Stimulated activated CD4-positive, alpha-beta T cell treated with anti-CD3 and anti-CD28 coated beads, Interleukin-12 subunit alpha, Interleukin-12 subunit beta, amount 100 ng/mL, for 24 hours (primary cell): ENCODE data around the gene EMX1.
A peak's percentile ranks its signal among the peaks of the same experiment; 100 is the strongest.
"Not testable (repeated sequence)": the region's sequence is repeated elsewhere in the genome, so short reads cannot be mapped to it uniquely, and the experiment has no call there.

Source experiments
- DNase-seq, 2 experiments: peaks; one replicate each; pipeline ENCODE4 v3.0.0-alpha.2; 2020; ENCODE audit warnings: low read depth in 2 of 2

Gene EMX1

DNA sequence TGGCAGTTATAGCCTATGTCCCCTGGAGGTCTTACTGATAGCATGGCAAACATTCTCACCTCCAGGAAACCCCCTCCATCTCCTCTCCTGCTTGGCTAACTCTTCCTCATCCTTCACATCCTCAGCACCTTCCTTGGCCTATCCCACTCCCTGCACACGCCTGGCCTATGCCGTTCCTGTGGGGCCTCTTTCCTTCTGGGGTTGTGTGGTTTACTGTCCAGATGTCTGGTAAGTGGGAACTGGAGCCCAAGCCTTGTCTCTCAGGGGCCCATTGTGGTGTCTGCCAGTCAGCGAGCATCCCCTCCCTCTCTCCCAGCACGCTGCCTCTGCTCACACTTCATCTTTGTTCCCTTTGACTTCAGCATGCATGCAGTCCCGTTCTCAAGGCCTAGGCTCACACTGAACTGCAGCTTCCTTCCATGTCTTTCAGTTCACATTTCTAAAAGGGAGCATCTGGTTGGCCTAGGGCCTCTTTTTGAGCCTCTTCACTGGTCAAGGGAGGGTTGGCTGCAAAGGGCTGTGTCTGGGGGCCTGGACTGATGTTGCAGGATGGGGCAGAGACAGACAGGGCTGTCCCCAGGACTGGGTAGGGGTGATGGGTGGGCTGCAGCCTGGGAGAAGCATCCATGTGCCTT, 17.0 kb upstream of the EMX1 start:
- DNase-seq = no peak

DNA sequence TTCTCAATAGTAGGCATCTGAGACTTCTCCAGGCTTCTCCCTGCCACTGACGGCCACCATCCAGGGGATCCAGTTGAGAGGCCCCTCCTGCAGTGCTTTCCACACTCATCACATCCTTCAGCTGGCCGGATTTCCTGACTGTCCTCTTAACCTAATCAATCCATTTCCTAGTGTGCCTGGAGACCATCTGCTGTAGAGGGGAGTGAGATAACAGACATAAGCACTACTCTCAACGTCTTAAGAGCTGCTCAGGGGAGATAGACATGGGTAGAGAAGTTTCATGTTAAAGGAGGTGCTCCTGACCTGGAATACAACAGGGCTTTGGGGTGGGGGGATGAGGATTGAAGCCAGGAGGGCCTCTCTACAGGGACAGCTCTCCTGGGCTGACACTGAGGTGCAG, 15.9 kb upstream of the EMX1 start:
- DNase-seq = no peak

DNA sequence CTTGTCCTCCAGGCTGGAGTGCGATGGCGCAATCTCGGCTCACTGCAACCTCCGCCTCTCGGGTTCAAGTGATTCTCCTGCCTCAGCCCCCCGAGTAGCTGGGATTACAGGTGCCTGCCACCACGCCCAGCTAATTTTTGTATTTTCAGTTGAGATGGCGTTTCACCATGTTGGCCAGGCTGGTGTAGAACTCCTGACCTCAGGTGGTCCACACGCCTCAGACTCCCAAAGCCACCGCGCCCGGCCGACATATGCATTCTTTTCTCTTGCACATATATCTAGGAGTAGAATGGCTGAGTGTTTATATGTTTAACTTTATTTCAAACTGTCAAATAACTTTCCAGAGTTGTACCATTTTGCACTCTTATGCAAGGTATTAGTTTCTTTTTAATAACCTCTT, 9.9 kb upstream of the EMX1 start:
- DNase-seq = not testable (repeated sequence)

DNA sequence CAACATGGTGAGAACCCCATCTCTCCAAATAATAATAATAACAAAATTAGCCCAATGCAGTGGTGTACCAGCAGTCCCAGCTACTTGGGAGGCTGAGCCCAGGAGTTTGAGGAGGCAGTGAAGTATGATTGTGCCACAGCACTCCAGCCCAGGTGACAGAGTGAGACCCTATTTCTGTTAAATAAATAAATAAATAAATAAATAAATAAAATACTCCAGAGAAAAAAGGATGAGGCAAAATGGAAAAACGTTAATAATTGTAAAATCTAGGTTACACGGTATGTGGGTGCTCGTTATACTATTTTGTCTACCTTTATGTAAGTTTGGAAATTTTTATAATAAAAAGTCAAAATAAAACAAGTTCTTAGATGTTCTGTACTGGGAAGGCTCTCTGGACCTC, 8.6 kb upstream of the EMX1 start:
- no peak for DNase-seq

DNA sequence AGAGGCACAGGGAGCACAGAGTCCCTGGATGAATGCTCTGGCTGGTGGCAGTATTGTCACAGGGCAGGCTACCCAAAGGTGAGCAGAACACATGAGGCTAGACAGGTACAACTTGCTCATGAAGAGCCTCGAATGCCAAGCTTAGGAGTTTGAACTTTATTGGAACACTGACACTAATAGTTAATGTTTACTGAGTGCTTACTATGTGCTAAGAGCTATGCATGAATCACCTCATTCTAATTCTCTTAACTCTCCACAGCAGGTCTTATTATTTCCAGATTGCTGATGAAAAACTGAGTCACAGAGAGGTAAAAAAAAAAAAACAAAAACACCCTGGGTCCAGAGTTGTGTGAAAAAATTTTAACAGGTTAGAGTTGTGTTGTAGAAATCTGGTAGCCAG, 6.1 kb upstream of the EMX1 start:
- no peak for DNase-seq

DNA sequence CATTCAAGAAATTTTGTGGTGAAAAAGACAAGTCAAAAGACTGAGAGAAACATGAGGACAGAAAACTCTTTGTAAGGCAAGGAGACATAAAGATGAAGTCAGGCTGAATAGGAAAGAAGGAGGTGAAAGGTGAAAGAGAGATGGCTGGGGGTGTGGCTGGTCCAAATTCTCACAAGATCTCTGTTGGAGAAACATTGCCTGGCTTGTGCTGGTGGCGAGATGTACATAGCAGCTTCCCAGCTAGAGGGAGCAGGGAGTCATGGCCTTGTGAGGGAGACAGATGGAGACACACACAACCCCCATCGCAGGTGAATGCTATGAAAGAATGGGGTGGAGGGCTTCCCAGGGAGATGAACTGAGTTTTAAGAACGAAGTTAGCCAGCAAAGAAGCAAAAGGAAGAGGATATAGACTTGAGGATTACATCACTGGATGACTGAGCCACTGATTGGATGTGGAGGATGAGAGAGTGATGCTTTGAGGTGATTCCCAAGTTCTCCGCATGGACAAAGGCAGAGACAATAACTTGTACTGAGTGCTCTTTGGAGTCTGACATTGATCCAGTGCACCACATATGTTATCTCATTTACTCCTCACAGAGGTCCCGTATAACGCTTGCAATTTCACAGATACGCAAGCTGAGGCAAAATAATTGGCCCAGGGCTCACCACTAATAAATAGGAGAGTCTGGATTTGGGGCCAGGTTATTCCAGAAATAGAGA, 3.7 kb upstream of the EMX1 start:
- no peak for DNase-seq

DNA sequence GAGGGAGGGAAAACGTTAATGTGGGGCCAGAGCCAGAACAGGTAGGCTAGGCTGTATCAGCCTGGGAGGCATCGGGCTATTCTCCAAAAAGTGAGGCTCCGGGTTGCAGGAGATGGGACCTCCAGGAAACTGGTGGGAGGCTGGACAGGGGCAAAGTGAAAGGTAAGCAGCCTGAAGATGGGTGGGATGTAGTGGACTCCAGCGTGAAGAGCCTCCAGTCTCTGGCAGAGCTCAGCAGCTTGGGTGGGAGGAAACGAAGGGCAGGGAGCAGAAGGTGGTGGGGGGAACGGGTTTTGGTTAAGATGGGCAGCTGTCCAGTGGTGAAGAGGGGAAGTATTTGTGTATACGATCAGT, 3.1 kb upstream of the EMX1 start:
- DNase-seq = no peak

DNA sequence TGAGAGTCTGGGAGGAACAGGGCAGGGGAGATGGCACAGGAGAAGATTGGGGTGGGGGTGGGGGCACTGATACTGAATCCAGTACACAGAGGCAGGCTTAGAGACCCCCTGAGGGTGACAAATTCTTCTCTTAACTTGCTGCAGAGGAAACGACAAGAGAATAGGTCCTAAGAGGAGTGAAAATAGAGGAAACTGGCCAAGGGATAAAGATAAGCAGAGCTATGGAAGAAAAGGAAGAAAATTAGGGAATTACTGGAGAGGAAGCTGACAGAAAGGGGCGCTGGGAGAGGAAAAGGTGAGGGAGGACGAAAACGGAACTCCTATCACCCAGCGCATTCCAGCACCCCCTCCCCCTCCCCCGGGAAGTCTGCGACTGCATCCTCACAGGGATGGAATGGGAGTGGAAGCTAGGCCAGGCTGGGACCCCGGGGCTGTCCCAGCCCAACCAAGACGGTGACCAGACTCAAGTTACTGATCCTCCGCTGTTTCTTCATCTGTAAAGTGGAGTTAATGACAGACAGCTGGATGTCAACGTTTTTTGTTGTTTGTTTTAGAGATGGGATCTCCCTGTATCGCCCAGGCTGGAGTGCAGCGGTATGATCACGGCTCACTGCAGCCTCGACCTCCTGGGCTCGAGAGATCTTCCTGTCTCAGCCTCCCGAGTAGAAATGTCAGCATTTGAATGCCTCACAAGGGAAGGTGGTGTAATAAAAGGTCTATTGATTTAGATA, 2.6 kb upstream of the EMX1 start:
- no peak for DNase-seq

DNA sequence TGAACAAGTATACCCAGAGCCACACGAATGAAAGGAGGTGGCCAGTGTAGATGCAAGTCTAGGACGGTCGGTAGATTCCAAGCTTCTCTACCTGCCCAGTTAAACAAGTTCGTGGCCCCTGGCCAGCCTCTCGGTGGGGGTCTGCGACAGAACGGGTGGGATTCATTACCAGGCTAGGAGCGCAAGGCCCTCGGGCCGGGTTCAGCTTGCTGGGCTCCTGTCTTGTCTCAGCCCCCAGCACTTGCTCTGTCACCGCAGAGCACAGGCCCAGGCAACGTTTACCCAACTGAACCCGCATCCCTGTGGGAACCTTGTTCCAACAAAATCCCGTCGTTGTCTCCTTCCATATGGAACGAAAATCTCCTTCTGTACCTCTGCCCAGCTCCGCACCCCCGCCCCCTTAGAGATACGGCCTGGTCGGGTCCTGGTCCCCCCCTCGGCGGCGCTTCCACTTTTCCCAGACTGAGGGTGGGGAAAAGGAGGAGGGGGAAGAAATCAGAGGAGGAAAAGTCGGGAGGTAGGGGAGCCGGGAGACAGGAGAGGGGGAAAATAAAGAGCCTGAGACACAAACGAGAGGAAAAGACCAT, 1.9 kb upstream of the EMX1 start:
- DNase-seq = no peak

DNA sequence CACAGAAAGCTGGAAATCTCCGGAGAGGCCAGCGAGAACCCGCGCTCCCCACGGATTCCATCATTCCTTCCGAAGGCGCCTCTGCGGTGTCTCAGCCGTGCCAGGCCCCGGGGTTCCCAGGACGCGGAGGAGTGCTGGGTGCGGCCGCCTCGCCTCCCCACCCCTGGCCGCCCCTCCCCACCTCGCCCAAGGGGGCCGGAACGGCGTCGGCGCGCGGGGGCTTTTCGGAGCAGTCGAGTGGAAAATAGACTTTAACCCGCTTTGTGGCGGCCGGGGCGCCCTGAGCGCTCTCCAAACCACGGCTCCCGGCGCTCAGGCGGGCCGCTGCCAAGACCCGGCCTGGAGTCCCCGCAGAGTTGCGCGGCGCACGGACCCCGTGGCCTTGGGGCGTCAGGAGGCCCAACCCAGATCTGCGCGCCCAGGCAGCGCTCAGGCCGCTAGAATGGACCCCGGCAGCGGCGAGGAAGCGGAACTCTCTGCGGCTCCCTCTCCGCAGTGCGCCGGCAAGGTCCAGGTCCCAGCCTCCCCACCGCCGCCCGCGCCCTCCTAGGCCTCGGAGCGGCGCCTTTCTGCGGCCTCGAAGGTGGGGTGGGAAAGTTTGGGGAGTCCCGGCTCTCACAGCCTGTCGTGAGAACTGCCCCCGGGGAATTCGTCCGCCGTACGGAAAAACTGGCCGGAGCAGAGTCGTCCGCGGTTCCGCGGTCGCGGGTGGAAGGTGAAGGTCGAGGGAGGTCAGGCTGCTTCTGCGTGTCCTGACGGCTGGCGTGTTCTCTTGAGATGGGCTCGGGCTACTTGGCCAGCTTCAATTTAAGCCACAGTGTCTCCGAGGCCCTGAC, 1.2 kb upstream of the EMX1 start:
- DNase-seq = peak in 1 of 2 experiments; percentile 40

DNA sequence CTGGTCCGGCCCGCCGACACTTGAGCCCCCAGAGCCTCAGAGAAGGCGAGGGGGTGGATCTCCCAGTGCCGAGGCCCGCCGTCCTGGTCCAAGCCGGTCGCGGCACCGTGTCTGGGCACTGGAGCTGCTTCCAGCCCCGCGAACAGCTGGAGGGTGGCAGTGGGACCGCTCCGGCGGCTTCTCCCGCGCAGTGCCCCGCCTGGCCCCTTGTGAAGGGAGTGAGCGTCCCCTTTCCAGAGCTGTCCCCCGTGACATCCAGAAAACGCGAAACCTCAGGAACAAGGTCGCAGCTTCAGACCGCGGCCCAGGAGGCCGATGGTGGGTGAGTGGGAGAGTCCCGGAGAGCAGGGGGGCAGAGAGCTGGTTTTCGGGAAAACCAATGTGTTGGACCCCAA, 579 bp upstream of the EMX1 start:
- DNase-seq = no peak

DNA sequence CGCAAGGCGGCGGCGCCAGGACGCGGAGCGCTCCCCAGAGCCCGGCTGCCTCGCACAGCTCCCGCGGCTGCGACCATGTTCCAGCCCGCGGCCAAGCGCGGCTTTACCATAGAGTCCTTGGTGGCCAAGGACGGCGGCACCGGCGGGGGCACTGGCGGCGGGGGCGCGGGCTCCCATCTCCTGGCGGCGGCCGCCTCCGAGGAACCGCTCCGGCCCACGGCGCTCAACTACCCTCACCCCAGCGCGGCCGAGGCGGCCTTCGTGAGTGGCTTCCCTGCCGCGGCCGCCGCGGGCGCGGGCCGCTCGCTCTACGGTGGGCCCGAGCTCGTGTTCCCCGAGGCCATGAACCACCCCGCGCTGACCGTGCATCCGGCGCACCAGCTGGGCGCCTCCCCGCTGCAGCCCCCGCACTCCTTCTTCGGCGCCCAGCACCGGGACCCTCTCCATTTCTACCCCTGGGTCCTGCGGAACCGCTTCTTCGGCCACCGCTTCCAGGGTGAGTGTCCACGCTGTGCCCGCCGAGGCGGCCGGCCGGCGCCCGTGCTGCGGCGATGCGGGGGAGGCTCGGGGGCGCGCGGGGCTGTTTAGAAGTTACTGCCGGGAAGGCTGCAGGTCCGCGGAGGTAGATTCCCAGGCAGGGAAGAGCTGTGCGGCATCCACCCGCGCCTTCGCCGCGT, 696 bp downstream of the EMX1 start:
- no peak for DNase-seq

DNA sequence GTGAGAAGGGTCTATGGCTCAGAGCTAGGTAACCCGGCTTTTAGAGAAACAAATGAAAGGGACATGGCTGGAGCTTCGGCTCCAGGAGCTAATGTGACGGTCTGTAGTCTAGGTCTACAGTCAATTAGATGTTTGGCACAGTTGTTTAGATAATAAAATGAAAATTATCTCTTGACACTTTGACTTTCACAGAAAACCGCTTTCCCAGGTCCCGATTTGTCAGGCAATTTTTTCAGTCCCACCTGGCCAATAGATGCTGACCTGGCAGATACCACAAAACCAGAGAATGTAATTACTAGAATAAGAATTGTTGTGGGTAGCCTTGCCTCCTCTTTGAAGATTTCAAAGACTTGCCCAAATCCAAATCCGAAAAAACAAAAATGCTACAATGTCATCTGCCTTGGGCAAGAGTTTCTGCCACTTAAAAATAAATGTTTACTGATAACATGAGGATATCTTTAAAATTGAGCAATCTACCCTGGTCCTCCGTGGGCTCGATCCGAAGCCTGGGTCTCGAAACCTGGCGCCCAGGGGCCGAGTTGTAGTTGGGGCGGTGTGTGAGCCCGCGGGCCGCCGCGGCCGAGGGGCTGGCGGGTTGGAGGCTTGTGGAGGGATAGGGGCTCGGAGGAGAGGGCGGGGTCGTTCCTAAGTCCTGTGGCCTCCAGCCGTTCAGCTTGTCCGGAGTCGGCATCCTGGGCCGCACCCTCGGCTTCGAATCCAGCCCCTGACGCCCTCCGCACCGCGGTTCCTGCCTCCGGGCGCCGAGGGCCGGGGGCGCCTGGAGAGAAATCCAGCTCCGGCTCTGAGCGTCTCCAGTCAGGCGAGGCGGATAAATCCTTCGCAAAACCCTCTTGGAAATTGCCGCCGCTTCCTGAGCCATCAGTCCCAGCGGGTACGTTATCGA, 2.3 kb downstream of the EMX1 start:
- DNase-seq = no peak

DNA sequence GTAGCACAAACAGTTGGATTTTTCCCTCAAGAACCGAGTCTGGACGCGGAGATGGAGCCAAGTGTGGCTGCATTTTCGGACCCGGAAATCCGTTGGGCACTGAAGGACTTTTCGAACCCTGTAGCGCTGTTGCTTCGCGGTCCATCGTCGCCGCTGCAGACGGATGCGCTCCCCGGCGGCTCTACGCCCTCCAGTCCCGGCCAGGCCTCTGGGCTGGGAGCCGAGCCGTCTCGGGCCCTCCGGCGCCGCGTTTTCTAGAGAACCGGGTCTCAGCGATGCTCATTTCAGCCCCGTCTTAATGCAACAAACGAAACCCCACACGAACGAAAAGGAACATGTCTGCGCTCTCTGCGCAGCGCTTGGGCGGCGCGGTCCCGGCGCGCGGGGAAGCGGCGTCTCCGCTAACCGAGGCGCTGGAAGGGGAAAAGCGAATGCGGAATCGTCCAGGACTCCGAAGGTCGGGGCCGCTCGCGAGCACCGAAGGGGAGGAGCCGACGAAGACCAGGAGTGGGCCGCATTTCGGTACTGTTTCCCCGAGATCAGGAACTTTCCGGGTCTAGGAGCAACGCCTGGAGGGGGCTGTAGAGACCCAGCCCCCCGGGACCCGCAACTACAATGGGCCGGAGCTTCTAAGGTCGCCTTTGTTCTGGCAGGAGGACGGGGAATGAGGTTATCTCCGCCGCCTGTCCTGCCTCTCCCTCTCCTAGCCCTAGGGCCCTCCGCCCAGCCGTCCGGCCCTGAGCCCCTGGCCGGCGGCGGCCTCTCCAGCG, 3.2 kb downstream of the EMX1 start:
- DNase-seq = no peak

DNA sequence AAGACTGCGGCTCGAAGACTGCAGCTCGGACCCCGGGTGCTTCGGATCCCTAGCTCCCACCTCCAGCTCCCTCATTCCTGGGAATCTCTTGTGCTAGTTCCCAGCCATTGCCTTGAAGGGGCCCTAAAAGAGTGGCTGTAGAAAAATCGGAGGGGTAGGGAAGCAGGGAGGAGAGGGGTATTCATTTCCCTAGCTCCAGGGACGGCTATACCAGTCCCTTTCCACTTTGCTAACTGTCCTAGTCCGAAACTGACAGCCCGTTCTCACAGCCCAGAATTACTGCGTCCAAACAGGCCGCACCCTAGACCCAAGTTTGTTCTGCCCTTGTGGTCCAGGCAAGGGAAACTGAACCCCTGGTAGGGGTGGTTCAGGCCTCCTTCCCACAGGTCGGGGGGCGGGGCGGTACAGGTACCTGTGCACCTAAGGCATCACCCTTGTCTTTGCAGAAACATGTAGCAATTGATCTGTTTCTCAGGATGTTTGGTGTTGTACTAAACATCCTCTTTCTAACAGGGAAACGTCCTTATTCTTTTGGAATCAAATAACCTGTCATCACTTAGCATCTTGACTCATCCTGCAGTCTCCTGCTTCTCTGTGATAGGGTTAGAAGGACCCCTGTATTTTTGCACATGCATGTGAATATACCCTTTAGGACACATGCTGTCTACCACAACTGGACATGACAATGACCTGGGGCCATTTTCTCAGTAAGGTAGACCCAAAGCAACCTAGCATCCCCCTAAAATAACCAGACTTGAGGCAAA, 4.0 kb downstream of the EMX1 start:
- no peak for DNase-seq

DNA sequence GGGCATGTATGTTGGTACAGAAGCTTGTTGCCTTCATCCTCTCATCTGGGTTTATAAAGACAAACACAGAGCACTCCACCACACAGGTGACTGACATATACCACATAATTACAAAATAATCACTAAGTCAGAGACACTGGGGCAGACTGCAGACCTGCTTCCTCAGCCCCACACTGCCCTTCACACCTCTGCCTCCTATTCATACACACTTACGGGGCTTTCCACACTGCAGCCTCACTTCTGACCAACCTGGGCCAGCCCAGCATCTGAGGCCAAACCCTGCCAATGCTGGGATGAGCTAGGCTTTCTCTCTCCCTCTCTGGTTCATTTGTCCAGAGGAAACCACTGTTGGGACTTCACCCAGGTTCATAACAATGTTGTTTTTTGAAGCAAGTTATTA, 4.5 kb downstream of the EMX1 start:
- no peak for DNase-seq

DNA sequence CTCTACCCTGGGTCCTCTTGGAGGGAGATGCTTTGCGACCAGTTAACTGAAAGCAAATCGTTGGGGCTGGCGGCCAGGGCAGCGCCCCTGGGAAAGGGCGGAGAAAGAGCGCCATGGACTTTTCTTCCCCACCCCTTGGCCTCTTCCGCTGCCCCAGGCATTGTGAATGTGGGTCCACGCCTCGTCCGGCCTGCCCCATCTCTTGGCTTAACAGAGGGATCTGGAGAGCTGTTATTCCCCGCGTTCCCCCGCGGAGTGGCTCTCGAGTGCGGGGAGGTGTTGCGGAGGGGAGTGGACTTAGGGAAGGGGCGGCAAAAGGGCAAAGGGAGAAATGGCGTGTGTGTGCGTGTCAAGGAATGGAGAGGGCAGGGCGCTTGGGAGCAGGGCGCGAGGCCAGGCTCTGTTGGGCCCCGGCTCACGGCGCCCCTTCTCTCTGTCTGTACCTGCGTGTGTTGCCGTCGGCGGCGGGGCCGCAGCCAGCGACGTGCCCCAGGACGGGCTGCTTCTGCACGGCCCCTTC, 6.6 kb downstream of the EMX1 start:
- no peak for DNase-seq
